IgD-negative memory B cell (primary cell): ENCODE results near the gene MRPS31. TPM values are rescaled to one million over a fixed set of nuclear protein-coding genes. Genes with fewer than 3 reads are reported as not detected.
"Not testable (repeated sequence)": the region's sequence is repeated elsewhere in the genome, so short reads cannot be mapped to it uniquely, and the experiment has no call there.

Experiments
- H3K27ac Mint-ChIP-seq, 3 donors: one replicate each; pipeline ENCODE4 v1.8.0; 2020 to 2022; ENCODE audit warnings: mild to moderate bottlenecking in 3 of 3, mixed read lengths in 3 of 3, moderate library complexity in 1 of 3
- H3K27me3 Mint-ChIP-seq: one replicate; pipeline ENCODE4 v1.8.0; 2021; ENCODE audit warnings: mixed read lengths
- H3K36me3 Mint-ChIP-seq: one replicate; pipeline ENCODE4 v1.8.0; 2020; ENCODE audit warnings: mild to moderate bottlenecking, mixed read lengths
- H3K4me1 Mint-ChIP-seq, 3 donors: one replicate each; pipeline ENCODE4 v1.8.0; 2020 to 2022; ENCODE audit warnings: mixed read lengths in 3 of 3, mild to moderate bottlenecking in 1 of 3
- H3K4me3 Mint-ChIP-seq, 4 donors: one replicate each; pipeline ENCODE4 v1.8.0; 2020 to 2022; ENCODE audit warnings: mild to moderate bottlenecking in 4 of 4, mixed read lengths in 4 of 4, moderate library complexity in 3 of 4
- H3K9me3 Mint-ChIP-seq, 3 donors: one replicate each; pipeline ENCODE4 v1.8.0; 2020 to 2021; ENCODE audit warnings: mixed read lengths in 3 of 3, mild to moderate bottlenecking in 1 of 3
- polyA plus RNA-seq: library from polyadenylated mRNA; unstranded; fragments of 300-500 nt; fragmentation: Illumina TruSeq; gene quantifications from one replicate; pipeline ENCODE4 v1.2.3, GENCODE V29; 2021

MRPS31 gene
- polyA plus RNA-seq, 1 donor from 2014 or later = 53.6 TPM

DNA sequence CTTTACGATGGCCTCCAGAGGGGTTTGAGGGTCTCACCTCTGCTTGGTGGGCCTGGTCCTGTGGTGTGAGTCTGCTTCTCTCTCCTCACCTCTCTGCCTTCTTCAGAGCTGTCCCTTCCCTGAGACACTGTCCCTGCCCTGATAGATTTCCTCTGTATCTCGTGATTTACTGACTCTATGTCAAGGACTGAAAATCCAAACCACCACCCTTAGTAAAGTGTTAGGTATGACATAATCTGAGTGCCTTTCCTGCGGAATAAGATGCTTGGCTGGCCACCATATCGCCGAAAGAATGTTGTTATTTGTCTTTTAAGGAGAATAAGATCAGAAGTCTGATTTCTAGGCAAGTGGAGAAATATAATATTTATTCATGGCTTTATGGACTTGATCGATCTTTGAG lies 25.7 kb upstream of the MRPS31 start:
- H3K4me1 Mint-ChIP-seq = peaks cover 0 to 6% (median 4%) of the 10 kb centered on the region in 3 donors
- H3K9me3 Mint-ChIP-seq = no peaks in the 10 kb centered on the region
- H3K36me3 Mint-ChIP-seq = peaks cover 8% of the 10 kb centered on the region
- peak overlapping the region in 1 of 4 donors; percentile 26 for H3K4me3 Mint-ChIP-seq
- H3K27ac Mint-ChIP-seq = no peak overlapping the region
- no peaks in the 10 kb centered on the region for H3K27me3 Mint-ChIP-seq

DNA sequence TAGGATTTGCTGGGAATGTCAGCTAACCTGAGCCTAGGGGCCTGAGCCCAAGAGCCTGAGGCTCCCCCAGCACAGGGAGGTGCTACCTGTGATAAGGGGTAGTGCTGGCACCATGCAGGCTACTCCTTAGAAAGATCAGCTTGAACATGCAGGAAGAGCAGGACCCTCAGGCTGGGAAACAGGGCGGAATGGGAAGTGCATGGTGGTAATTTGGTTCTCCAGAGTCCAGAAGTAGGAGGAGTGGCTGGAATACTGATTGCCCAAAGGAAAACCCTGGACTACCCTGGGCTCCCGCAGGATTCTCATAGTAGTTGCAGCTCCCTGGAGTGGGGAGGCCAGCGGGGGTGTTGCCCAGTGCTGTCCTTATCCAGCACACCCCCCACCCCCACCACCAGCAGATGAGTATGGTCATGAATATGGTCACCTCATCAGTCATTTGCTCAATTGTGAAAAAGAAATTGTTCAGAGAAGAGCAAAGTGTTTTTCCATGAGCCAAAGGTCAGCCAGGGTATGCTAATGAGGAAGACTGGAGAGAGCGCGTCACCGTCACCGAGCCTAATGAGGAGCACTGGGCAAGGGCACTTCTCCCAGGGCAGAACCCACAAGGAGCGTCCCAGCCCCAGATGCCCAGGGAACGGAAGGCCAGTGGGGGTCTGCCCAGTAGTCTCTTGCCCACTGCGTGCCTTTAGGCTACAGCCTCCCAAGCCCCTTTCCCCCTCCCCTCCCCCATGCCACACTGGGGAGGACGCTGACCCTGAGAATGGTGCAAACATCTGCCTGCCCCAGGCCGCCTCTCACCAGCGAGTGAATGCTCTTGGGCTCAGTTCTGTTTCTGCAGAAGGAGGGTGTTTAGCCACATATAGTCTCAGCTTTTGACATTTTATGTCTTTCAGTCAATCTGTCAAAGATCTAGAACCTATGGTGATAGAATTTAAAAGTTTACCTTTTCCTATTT lies 23.7 kb upstream of the MRPS31 start:
- H3K4me3 Mint-ChIP-seq = no peak overlapping the region
- H3K9me3 Mint-ChIP-seq = no peaks in the 10 kb centered on the region
- peaks cover 5 to 13% (median 8%) of the 10 kb centered on the region in 3 donors for H3K4me1 Mint-ChIP-seq
- no peak overlapping the region for H3K27ac Mint-ChIP-seq
- H3K36me3 Mint-ChIP-seq = peaks cover 6% of the 10 kb centered on the region
- no peaks in the 10 kb centered on the region for H3K27me3 Mint-ChIP-seq

DNA sequence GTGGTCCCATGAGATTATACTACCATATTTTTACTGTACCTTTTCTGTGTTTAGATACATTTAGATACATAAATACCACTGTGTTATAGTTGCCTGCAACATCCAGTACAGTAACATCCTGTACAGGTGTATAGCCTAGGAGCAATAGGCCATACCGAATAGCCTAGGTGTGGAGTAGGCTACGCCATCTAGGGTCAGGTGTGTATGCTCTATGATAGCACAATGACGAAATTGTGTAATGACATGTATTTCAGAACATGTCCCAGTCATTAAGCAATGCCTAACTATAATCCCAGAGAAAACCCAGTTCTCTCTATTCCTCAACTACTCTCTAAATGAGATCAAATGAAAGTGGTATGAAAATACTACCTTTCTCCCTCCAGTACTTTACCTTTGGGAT lies 22.3 kb upstream of the MRPS31 start:
- peaks cover 3% of the 10 kb centered on the region for H3K36me3 Mint-ChIP-seq
- peaks cover 5 to 13% (median 8%) of the 10 kb centered on the region in 3 donors for H3K4me1 Mint-ChIP-seq
- H3K9me3 Mint-ChIP-seq = no peaks in the 10 kb centered on the region
- no peaks in the 10 kb centered on the region for H3K27me3 Mint-ChIP-seq
- peak overlapping the region in 1 of 4 donors; percentile 38 for H3K4me3 Mint-ChIP-seq
- no peak overlapping the region for H3K27ac Mint-ChIP-seq

DNA sequence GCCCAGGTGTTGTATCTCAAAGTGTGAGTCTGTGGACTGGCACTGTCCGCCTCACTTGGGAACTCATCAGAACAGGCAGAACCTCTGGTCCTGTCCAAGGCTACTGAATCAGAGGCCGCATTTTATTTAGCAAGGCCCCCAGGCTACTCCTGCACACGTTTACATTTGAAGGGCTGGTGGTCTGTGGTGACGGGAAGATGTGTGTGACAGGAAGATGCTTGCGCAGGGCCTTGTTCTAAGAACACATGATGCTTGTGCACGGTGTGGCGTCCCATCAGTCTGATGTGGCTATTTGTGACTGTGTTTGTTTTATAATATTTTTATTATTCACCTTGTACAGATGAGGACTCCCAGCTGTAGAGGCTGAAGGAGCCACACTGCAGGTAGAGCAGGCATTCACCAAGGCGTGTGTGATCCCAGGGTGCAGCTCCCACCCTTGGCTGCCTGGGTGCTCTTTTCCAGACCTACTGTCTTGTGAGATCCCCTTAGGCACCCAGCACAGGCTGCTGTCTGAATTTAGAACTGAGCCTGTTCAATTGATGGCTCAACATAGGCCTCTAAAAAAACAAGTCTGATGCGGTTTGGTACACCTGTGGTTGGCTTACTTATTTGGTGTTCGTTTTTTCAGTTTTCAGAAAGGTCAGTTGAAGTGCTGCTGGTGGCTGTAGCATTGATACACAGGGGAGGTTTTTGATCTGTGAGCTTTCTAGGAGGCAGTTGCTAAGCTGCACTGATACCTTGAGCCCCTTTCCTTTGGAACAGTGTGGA lies 21.5 kb upstream of the MRPS31 start:
- Mint-ChIP-seq H3K36me3 (peaks cover 3% of the 10 kb centered on the region), H3K4me3 (peak overlapping the region in 1 of 4 donors; percentile 38), H3K27ac (no peak overlapping the region), H3K27me3 (no peaks in the 10 kb centered on the region), H3K4me1 (peaks cover 5 to 13% (median 8%) of the 10 kb centered on the region in 3 donors), H3K9me3 (no peaks in the 10 kb centered on the region)

DNA sequence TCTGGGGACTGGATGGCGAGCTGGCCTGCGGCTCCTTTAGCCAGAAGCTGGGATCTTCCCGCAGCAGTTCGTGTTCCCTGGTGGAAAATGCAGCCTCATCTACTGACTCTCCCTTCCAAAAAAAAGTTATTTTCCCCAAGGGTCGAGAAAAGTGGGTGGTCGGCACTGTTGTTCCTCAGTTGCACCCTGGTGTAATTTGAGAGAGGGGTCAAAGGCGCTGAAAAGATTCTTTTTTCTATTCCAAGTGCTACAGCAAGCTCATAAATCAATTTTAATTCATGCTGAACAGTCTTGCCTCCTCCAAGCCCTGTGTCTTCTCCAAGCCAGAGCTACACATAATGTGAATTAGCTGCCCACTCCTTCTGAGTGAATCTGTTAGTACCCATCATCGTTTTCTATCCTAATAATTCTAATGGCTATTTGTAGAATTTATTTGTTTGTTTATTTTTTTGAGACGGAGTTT lies 19.2 kb upstream of the MRPS31 start:
- no peaks in the 10 kb centered on the region for H3K27me3 Mint-ChIP-seq
- H3K9me3 Mint-ChIP-seq = no peaks in the 10 kb centered on the region
- peaks cover 5 to 14% (median 8%) of the 10 kb centered on the region in 3 donors for H3K4me1 Mint-ChIP-seq
- peak overlapping the region; percentile 74 to 91 (median 88) for H3K27ac Mint-ChIP-seq
- peaks cover 2% of the 10 kb centered on the region for H3K36me3 Mint-ChIP-seq
- peak overlapping the region; percentile 79 to 97 (median 90) for H3K4me3 Mint-ChIP-seq

DNA sequence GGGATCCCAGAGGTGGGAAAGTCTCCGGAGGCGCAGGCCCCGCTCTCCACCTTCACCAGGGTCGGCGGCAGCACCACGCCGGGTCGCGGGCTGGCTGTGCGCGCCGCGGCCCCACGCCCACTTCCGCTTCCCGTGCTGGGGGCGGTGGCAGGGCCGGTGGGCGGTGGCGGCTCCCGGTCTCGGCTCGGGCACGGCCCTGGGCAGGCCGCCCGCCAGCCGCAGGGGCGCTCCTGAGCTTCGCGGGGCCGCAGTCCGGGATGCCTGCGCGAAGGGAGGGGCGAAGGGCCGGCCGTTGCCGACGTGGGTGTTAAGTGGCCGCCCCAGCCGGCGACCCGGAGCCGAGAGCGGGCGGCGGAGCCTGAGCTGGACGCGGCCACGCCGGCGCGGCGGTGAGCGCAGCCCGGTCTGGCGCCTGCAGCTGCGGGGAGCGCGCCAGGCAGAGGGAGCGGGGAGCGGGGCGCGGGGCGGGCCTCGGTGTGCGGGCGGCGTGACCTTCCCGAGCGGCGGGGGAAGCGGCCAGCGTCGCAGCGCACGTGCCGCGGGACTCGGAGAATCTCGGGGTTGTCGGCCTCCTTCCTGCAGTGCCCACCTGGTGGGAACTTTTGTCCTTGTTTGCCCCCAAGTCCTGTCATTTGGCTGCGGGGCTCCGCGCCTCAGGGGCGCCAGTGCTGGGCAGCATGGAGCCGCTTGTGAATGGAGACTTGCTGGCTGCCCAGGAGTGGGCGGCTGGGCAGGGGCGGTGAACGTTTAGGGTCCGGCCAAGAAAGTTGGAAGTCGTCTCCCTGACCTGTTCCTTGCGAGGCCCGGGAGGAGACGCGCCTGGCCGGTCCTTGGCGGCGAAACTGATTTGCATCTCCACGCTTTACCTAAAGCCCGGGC lies 18.5 kb upstream of the MRPS31 start, which contains the start of gene SLC25A15:
SLC25A15 (plus strand) TSS at position 337 of the 879 bp plus-strand sequence. CDS start 3,616 bp downstream, outside the sequence.
- Mint-ChIP-seq H3K4me3 (peak within 1 kb of the TSS; percentile 79 to 97 (median 90)), H3K27me3 (no peaks in the 10 kb centered on the region), H3K27ac (peak within 1 kb of the TSS; percentile 74 to 91 (median 88)), H3K4me1 (peaks cover 5 to 14% (median 8%) of the 10 kb centered on the region in 3 donors), H3K9me3 (no peaks in the 10 kb centered on the region), H3K36me3 (no peaks in the 10 kb centered on the region)

DNA sequence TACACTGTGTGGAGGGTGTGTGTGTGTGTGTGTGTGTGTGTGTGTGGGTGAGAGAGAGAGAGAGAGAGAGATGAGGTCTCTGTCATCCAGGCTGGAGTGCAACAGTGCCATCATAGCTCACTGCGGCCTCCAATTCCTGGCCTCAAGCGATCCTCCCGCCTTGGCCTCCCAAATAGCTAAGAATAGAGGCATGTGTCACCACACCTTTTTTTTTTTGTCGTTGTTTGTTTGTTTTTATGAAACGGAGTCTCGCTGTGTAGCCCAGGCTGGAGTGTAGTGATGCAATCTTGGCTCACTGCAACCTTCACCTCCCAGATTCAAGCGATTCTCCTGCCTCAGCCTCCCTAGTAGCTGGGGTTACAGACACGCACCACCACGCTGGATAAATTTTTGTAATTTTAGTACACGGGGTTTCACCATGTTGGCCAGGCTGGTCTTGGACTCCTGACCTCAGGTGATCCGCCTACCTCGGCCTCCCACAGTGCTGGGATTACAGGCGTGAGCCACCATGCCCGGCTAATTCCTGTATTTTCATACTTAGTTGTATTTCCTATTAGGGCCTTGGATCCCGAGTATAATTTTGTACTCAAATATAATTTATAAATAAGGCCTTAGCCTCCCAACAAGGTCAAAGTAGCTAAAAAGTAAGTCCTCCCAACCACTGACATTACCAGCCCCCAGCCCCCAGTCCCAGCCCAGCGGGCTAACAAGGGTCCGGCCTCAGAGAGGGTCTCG lies 17.7 kb upstream of the MRPS31 start:
- peaks cover 5 to 14% (median 8%) of the 10 kb centered on the region in 3 donors for H3K4me1 Mint-ChIP-seq
- not testable (repeated sequence) for H3K27me3 Mint-ChIP-seq, H3K36me3 Mint-ChIP-seq, H3K9me3 Mint-ChIP-seq
- peak overlapping the region; percentile 73 to 90 (median 84) for H3K4me3 Mint-ChIP-seq
- peak overlapping the region in 1 of 3 donors; percentile 60 for H3K27ac Mint-ChIP-seq

DNA sequence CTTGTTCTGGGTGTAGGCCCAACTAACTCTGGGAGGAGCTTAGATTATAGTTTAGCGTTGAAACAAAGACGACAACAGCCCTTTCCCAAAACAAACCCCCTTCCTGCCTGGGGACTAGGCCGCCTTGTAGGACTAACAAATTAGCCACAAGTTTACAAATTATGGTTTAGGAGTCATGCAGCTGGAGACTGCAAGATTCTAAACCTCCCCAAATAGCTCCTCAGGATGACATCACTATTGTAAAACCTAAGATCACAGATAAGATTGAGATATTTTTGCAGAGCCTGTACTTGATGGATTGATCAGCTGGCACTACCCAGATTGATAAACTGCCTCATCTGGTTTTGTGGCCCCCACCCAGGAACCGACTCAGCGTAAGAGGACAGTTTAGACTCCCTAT lies 16.1 kb upstream of the MRPS31 start:
- Mint-ChIP-seq H3K27me3 (no peaks in the 10 kb centered on the region), H3K4me3 (peak overlapping the region in 3 of 4 donors; percentile 38 to 63 (median 41)), H3K36me3 (no peaks in the 10 kb centered on the region), H3K9me3 (no peaks in the 10 kb centered on the region), H3K27ac (no peak overlapping the region), H3K4me1 (peaks cover 5 to 14% (median 5%) of the 10 kb centered on the region in 3 donors)

DNA sequence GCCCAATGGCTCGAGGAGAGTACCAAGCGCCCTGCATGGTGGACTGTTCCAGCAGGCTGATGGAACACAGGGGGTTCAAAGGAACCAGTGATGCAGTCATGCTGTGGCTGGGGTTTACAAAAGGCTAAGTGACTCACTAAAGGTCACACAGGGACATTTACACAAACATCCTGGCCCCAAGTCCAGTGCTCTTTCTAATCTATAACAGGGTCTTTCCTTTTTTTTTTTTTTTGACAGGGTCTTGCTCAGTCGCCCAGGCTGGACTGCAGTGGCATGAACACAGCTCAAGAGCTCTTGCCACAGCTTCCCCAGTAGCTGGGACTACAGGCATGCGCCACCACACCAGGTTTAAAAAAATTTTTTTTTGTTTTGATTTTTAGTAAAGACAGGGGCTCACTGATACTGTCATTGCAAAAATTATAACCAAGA lies 15.6 kb upstream of the MRPS31 start:
- no peaks in the 10 kb centered on the region for H3K9me3 Mint-ChIP-seq
- no peaks in the 10 kb centered on the region for H3K27me3 Mint-ChIP-seq
- no peaks in the 10 kb centered on the region for H3K36me3 Mint-ChIP-seq
- peaks cover 9 to 12% (median 9%) of the 10 kb centered on the region in 3 donors for H3K4me1 Mint-ChIP-seq
- H3K4me3 Mint-ChIP-seq = peak overlapping the region in 1 of 4 donors; percentile 38
- no peak overlapping the region for H3K27ac Mint-ChIP-seq

DNA sequence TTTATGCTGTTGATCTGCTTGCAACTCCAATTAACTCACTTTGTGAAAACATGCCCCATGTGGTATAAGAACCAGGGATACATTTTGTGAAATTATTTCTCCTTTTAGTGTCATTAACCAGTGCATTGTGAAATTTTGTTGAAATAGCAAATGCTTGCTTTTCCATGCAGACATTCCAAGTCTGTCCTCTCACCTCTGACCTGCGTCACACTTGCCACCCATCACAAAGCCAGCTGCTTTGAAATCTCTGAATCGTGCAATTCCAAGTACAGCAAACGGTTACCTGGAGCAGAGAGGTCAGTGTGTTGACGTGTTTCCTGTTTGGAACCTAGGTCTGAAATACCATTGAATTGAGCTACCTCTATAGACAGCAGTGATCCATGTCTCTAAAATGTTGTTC lies 13.6 kb upstream of the MRPS31 start:
- Mint-ChIP-seq H3K9me3 (no peaks in the 10 kb centered on the region), H3K36me3 (no peaks in the 10 kb centered on the region), H3K27ac (no peak overlapping the region), H3K4me3 (no peak overlapping the region), H3K27me3 (no peaks in the 10 kb centered on the region), H3K4me1 (peaks cover 5 to 9% (median 6%) of the 10 kb centered on the region in 3 donors)

DNA sequence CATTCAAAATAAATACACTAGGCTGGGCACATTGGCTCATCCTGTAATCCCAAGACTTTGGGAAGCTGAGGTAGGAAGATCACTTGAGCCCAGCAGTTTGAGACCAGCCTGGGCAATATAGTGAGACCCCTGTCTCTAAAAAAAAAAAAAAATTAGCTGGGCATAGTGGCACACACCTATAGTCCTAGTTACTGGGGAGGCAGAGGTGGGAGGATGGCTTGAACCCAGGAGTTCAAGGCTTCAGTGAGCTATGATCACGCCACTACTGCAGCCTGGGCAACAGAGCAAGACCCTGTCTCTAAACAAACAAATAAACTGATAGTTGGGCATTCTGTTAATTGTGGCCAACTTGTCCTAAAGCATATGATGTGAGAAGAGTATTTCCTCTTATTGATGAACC lies 12.0 kb upstream of the MRPS31 start:
- H3K4me3 Mint-ChIP-seq, H3K4me1 Mint-ChIP-seq, H3K27ac Mint-ChIP-seq, H3K9me3 Mint-ChIP-seq, H3K36me3 Mint-ChIP-seq, H3K27me3 Mint-ChIP-seq: not testable (repeated sequence)

DNA sequence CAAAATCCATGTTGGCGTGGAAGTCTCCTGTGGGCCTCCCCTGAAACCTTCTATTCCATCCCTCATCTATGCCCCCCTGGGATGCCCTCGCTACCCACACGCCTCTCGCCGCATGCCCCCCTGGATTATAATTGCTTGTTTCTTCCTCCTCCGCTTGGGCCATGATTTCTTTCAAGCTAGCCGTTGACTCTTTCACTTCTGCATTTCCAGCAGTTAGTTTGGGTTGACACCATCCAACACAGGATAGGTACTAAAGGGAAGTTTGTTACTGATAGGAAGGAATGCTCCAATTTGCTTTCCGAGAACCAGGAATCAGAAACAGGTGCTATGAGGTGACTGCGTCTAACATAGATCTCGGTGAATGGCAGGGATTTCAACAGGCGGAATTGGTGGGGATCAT lies 10.7 kb upstream of the MRPS31 start:
- Mint-ChIP-seq H3K36me3 (no peaks in the 10 kb centered on the region), H3K27ac (no peak overlapping the region), H3K4me1 (peaks cover 12 to 16% (median 14%) of the 10 kb centered on the region in 3 donors), H3K27me3 (no peaks in the 10 kb centered on the region), H3K4me3 (no peak overlapping the region), H3K9me3 (no peaks in the 10 kb centered on the region)

DNA sequence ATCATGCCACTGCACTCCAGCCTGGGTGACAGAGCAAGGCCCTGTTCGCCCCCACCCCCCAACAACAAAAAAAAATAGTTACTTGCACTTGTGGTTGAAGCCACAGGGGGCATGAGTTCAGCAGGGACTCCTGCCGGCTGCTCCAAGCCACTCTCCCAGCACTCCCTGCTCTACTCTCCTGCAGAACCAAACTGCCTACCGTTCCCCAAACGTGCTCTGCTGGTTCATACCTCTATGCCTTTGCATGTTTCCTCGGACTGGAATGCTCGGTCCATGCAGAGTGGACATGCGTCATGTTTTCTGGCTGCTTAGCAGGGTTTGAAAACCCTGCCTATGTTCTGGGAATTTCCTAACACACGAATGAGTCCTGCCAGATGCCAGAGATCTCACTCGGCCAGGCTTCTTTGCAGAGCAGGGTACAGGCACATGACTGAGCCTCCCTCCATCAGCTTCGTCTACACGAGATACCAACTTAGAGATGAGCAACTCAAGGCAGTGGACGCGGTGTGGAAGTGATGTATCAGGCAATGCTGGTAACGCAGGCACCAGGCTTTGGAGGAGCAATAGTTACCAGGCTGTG lies 9.9 kb upstream of the MRPS31 start:
- Mint-ChIP-seq H3K4me1 (peaks cover 15 to 19% (median 18%) of the 10 kb centered on the region in 3 donors), H3K9me3 (no peaks in the 10 kb centered on the region), H3K36me3 (no peaks in the 10 kb centered on the region), H3K27me3 (no peaks in the 10 kb centered on the region), H3K4me3 (no peak overlapping the region), H3K27ac (no peak overlapping the region)
